ES-I3 (cell line): ENCODE results near the gene PLIN3.

Experiments
- H3K36me3 ChIP-seq: 2 replicates; pipeline ENCODE4 v1.6.1; 2013; ENCODE audit warnings: mild to moderate bottlenecking, low read length, control low read depth, moderate library complexity; ENCODE audit not compliant: insufficient read depth
- H3K4me1 ChIP-seq: 2 replicates; pipeline ENCODE4 v1.6.1; 2013; ENCODE audit warnings: mild to moderate bottlenecking, control low read depth, low read length; ENCODE audit not compliant: insufficient read depth
- H3K9ac ChIP-seq: 2 replicates; pipeline ENCODE4 v1.6.1; 2013; ENCODE audit warnings: low read depth, mild to moderate bottlenecking, low read length, moderate library complexity
- H3K9me3 ChIP-seq: 2 replicates; pipeline ENCODE4 v1.6.1; 2013; ENCODE audit warnings: mild to moderate bottlenecking, low read length, moderate library complexity; ENCODE audit not compliant: control insufficient read depth, insufficient read depth

PLIN3 gene

GRCh38 chr19:4867534-4868285 lies at the start of gene PLIN3:
TSS of gene PLIN3 (minus strand) at chr19:4867667. CDS start at chr19:4861394, 6,273 bp downstream.
- peak within 1 kb of the TSS; percentile 97 for H3K9ac ChIP-seq
- no peaks in the 10 kb centered on the region; the same call in 1 of the 2 replicates for H3K4me1 ChIP-seq
- H3K36me3 ChIP-seq, result no peaks in the 10 kb centered on the region
- no peaks in the 10 kb centered on the region for H3K9me3 ChIP-seq

DNA sequence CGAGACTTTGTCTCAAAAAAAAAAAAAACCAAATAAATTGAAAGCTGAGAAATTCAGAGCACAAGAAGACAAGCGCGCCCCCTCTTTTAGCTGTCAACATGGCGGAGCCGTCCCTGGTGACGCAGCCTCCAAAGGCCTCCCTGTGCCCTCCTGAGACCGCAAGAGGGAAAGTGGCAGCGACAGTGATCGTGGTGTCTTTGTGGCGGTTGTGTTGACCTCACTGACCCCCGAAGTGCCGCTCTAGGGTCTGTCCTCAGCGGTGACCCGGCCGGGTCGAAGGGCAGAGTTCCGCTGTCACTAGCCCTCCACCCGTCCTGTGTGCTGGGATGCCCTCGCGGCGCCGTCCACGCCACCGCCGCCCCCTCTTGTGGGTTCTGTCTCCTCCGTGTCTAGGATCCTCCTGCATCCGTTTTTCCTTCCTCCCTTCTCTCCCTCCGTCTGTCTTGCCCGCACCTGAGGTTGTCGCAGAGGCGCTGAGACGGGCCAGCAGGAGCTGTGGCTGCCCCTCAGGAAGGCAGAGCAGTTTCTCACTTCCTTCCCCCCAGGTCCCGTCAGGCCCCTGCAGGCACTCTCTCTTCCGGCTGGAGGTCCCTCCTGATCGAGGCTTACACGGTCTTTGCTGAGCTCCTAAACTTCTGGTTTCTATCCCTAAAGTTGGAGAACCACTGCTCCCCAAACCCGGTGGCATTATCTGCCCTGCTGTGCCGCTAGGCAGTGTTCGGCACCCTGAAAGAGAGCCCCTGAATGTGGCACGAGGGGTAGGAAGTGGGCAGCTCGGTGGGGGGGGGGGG lies 49.0 kb upstream of the PLIN3 start:
- H3K4me1 ChIP-seq, result peaks cover 33% of the 10 kb centered on the region
- no peak overlapping the region for H3K9ac ChIP-seq
- peaks cover 3% of the 10 kb centered on the region; the same call in 1 of the 2 replicates for H3K36me3 ChIP-seq

GRCh38 chr19:4914736-4915501 lies 47.5 kb upstream of the PLIN3 start:
- H3K9ac ChIP-seq, result no peak overlapping the region; the same call in 1 of the 2 replicates
- H3K9me3 ChIP-seq, result no peaks in the 10 kb centered on the region
- H3K4me1 ChIP-seq, result peaks cover 38% of the 10 kb centered on the region
- H3K36me3 ChIP-seq, result peaks cover 3% of the 10 kb centered on the region; the same call in 1 of the 2 replicates

More for the DNA sequence above, 49.0 kb upstream of the PLIN3 start:
- H3K9me3 ChIP-seq, result no peaks in the 10 kb centered on the region

GRCh38 chr19:4913996-4914735 lies 46.7 kb upstream of the PLIN3 start:
- Histone ChIP-seq H3K36me3 (peaks cover 3% of the 10 kb centered on the region; the same call in 1 of the 2 replicates), H3K9me3 (no peaks in the 10 kb centered on the region), H3K9ac (no peak overlapping the region), H3K4me1 (peaks cover 38% of the 10 kb centered on the region)

GRCh38 chr19:4911786-4912672 lies 44.6 kb upstream of the PLIN3 start:
- no peaks in the 10 kb centered on the region for H3K9me3 ChIP-seq
- peaks cover 3% of the 10 kb centered on the region; the same call in 1 of the 2 replicates for H3K36me3 ChIP-seq
- H3K9ac ChIP-seq, result peak overlapping the region; percentile 50; the same call in 1 of the 2 replicates
- H3K4me1 ChIP-seq, result peaks cover 44% of the 10 kb centered on the region

DNA sequence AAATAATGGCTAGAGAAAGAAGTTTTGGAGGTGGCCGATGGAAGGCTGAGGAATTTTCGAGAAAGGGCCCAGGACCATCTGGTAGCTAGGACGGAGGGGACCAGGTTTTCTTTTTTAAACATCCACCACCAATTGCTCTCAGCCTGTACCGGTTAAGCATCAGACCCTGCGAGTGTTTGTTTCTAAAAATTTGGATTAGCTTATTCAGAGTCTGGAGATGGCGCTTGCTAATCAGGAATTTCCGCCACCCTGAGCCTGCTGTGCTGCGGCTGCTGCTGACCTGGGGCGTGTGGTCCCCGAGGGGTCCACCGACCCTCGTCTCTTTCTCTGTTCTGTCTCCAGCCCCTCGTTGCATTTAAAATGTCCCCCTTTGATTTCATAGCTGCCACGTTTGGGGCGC lies 43.8 kb upstream of the PLIN3 start:
- Histone ChIP-seq H3K9ac (peak overlapping the region; percentile 50; the same call in 1 of the 2 replicates), H3K4me1 (peaks cover 40% of the 10 kb centered on the region), H3K9me3 (no peaks in the 10 kb centered on the region), H3K36me3 (peaks cover 3% of the 10 kb centered on the region; the same call in 1 of the 2 replicates)

DNA sequence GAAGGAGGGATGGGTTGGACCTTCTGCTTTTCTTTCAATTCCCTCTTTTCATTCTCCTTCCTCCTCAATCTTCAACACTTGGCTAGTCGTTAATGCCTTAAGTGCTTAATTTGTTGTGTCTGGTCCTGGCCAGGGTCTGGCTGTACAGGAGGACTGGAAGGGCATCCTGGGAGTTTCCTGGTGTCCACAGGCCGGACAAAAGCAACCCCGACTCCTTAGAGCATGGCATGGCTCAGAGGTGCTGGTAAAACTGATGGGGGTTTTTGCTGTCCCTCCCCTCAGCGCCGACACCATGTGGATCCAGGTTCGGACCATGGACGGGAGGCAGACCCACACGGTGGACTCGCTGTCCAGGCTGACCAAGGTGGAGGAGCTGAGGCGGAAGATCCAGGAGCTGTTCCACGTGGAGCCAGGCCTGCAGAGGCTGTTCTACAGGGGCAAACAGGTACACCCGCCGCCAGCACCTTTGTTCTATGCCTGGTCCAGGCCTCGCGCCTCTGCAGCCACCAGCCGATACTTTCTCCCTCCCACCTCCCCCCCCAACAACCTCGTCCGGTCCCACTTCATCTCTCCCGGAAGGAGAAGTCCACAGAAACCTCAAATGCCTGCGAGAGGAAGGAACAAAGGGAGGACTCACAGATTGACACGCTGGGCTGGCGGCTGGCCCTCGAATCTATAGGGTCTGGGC lies 43.3 kb upstream of the PLIN3 start:
- Histone ChIP-seq H3K4me1 (peaks cover 40% of the 10 kb centered on the region), H3K9ac (peak overlapping the region; percentile 50; the same call in 1 of the 2 replicates), H3K9me3 (no peaks in the 10 kb centered on the region), H3K36me3 (peaks cover 3% of the 10 kb centered on the region; the same call in 1 of the 2 replicates)

- Histone ChIP-seq H3K4me1 (peaks cover 33% of the 10 kb centered on the region), H3K36me3 (peaks cover 3% of the 10 kb centered on the region; the same call in 1 of the 2 replicates), H3K9me3 (no peaks in the 10 kb centered on the region)
These were observed 42.6 kb upstream of the PLIN3 start for GRCh38 chr19:4909897-4910593.

DNA sequence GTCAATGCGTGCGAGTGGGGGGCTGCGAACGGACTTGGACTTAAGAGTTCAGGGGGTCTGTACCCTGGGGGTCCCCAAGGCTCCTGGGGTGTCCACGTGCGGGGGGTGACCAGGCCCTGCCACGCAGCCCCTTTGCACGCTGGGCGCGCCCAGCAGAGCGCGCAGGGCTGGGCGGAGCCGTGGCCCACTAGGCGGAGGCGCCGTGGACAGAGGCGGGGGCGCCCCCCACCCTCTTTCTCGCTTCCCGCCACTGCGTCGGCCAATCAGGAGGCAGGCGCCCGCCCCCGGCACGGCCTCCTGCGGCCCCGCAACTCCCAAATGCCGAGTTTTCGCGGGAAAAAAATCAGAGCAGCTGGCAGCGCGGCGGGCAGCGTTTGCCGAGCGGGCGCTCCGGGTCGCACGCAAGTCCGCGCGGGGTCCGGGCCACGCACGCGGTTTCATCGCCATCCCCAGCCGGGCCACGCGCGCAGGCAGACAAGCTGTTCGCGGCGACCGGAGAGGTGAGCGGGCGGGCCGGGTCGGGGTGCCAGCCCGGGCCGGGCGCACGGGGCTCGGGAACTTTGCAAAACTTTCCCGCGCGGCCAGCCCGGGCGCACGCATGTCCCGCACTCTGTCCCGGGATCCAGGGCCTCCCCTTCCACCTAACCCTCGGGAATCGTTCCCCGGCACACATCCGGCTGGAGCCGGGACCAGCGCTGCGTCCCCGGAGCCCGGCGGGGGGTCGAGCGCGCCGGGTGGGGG lies 41.9 kb upstream of the PLIN3 start, which contains the start of gene UHRF1:
UHRF1 (plus strand) TSS at position 346 of the 741 bp plus-strand sequence. CDS start 1,385 bp downstream, outside the sequence.
- Histone ChIP-seq H3K36me3 (no peaks in the 10 kb centered on the region), H3K9me3 (no peaks in the 10 kb centered on the region), H3K9ac (peak within 1 kb of the TSS; percentile 50; the same call in 1 of the 2 replicates), H3K4me1 (peaks cover 26% of the 10 kb centered on the region; the same call in 1 of the 2 replicates)

More at GRCh38 chr19:4909897-4910593, 42.6 kb upstream of the PLIN3 start:
- H3K9ac ChIP-seq, result peak overlapping the region; percentile 50; the same call in 1 of the 2 replicates

- Histone ChIP-seq H3K36me3 (no peaks in the 10 kb centered on the region), H3K9me3 (no peaks in the 10 kb centered on the region), H3K4me1 (peaks cover 23% of the 10 kb centered on the region; the same call in 1 of the 2 replicates), H3K9ac (peak overlapping the region; percentile 50; the same call in 1 of the 2 replicates)
These were observed 41.3 kb upstream of the PLIN3 start for GRCh38 chr19:4908781-4909155.

- H3K9me3 ChIP-seq, result no peaks in the 10 kb centered on the region
- H3K36me3 ChIP-seq, result no peaks in the 10 kb centered on the region
- no peak overlapping the region for H3K9ac ChIP-seq
- peaks cover 23% of the 10 kb centered on the region; the same call in 1 of the 2 replicates for H3K4me1 ChIP-seq
These were observed 40.9 kb upstream of the PLIN3 start for GRCh38 chr19:4908360-4908759.
